Measurements from ENCODE around the gene OAS1.
"Not testable (repeated sequence)": the region's sequence is repeated elsewhere in the genome, so short reads cannot be mapped to it uniquely, and the experiment has no call there.

OAS1 gene

GRCh38 chr12:112937741-112938719 is 31.3 kb downstream of the OAS1 start, which contains the start of gene OAS3:
OAS3 (plus strand) TSS chr12:112938474; CDS start chr12:112938531, 57 bp downstream.
- peak; percentile 58 for DNase-seq (ENCODE audit: low read depth)

GRCh38 chr12:112938751-112939150 is 32.0 kb downstream of the OAS1 start:
- DNase-seq (ENCODE audit: low read depth) = no peak

GRCh38 chr12:112939761-112940381 is 33.1 kb downstream of the OAS1 start:
- DNase-seq (ENCODE audit: low read depth) = no peak

- no peak for DNase-seq (ENCODE audit: low read depth)
Observed at GRCh38 chr12:112941528-112942335, 35.0 kb downstream of the OAS1 start.

- no peak for DNase-seq (ENCODE audit: low read depth)
Observed at GRCh38 chr12:112942572-112942971, 35.8 kb downstream of the OAS1 start.

GRCh38 chr12:112944024-112944690 is 37.4 kb downstream of the OAS1 start:
- no peak for DNase-seq (ENCODE audit: low read depth)

- no peak for DNase-seq (ENCODE audit: low read depth)
Observed at GRCh38 chr12:112945515-112945914, 38.8 kb downstream of the OAS1 start.

GRCh38 chr12:112946236-112947000 is 39.7 kb downstream of the OAS1 start:
- DNase-seq (ENCODE audit: low read depth) = no peak

GRCh38 chr12:112947314-112947713 is 40.6 kb downstream of the OAS1 start:
- DNase-seq (ENCODE audit: low read depth) = no peak

- DNase-seq (ENCODE audit: low read depth) = no peak
Observed at GRCh38 chr12:112947761-112948160, 41.0 kb downstream of the OAS1 start.

- no peak for DNase-seq (ENCODE audit: low read depth)
Observed at GRCh38 chr12:112948806-112949205, 42.0 kb downstream of the OAS1 start.

GRCh38 chr12:112950701-112951100 is 43.9 kb downstream of the OAS1 start:
- DNase-seq (ENCODE audit: low read depth) = no peak

GRCh38 chr12:112957125-112957524 is 50.4 kb downstream of the OAS1 start:
- not testable (repeated sequence) for DNase-seq (ENCODE audit: low read depth)

- no peak for DNase-seq (ENCODE audit: low read depth)
Observed at GRCh38 chr12:112961074-112961473, 54.3 kb downstream of the OAS1 start.

GRCh38 chr12:112961536-112961935 is 54.8 kb downstream of the OAS1 start:
- no peak for DNase-seq (ENCODE audit: low read depth)

- no peak for DNase-seq (ENCODE audit: low read depth)
Observed at GRCh38 chr12:112962561-112962960, 55.8 kb downstream of the OAS1 start.

GRCh38 chr12:112963227-112963861 is 56.6 kb downstream of the OAS1 start:
- DNase-seq (ENCODE audit: low read depth) = no peak

GRCh38 chr12:112964067-112964670 is 57.4 kb downstream of the OAS1 start:
- DNase-seq (ENCODE audit: low read depth) = no peak

- no peak for DNase-seq (ENCODE audit: low read depth)
Observed at GRCh38 chr12:112964915-112965314, 58.2 kb downstream of the OAS1 start.

GRCh38 chr12:112965643-112966042 is 58.9 kb downstream of the OAS1 start:
- no peak for DNase-seq (ENCODE audit: low read depth)
